Fibroblast of skin of right quadriceps (primary cell): Measurements from ENCODE around the gene RRAGD.

Experiments used
- DNase-seq: peaks from one replicate; pipeline ENCODE4 v3.0.0-alpha.2; 2013

Gene RRAGD

GRCh38 chr6:89412071-89413005 is at the start of gene RRAGD:
Gene RRAGD (minus strand): TSS chr6:89412273. CDS start chr6:89411993, 280 bp downstream.
- no peak for DNase-seq

- no peak for DNase-seq
These were observed 48.6 kb upstream of the RRAGD start for GRCh38 chr6:89460713-89461112.

GRCh38 chr6:89459501-89459900 is 47.4 kb upstream of the RRAGD start:
- no peak for DNase-seq

- no peak for DNase-seq
These were observed 46.6 kb upstream of the RRAGD start for GRCh38 chr6:89458704-89459103.

- no peak for DNase-seq
These were observed 42.2 kb upstream of the RRAGD start for GRCh38 chr6:89454300-89454699.

DNA sequence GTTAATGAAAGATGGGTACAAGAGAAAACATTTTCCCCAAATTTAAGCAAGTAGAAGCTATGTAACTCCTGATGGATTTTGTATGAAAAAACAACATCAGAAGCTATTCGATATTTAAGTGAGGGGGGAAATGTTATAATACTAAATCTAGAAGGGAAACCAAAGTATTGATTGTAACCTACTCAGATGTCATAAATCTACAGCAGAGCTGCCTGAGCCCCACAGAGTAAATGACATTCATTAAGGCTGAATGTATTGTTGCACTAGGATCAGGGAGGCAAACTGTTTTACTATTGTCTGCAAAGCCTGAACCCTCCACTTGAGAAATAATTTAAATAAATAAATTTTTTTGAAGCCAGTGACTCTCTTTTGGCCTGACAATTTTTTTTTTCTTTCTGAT is 40.2 kb upstream of the RRAGD start:
- DNase-seq = no peak

- DNase-seq = no peak
These were observed 37.1 kb upstream of the RRAGD start for GRCh38 chr6:89449193-89449592.

DNA sequence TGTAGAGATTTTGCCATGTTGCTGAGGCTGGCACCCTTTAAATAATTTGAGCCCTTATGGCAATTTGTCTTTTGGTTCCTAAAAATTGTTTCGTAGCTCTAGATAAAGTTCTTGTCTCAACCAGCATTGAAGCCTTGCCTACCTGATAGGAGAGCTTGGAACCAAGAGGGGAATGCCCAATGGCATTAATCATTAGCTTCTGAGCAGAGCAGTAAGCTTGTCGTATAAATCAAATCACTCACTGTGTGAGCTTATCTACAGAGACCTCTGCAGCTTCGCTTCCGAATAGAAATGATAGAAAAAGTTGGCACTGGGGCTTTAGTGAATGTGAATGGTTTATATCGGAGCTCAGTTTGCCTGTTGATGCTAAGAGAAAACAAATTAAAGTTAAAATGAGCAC is 31.6 kb upstream of the RRAGD start:
- DNase-seq = no peak

DNA sequence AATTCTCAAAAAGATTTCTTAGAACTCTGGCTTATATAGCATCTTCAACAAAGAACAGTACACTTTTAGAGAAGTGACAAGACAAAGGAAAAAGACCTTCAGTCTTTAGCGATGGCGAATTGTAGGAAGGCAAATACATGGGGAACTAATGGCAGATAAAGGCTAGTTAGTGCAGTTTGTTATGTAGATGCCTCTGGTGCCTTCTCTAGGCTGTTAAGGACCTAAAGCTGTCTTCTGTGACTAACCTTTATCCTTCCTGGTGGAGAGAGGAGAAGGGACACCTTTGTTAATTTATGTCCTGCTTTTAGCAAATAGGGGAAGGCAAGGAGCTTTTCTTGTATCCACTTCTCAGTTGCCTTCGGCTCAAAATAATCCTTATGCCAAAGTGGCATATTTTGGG is 28.1 kb upstream of the RRAGD start:
- no peak for DNase-seq

GRCh38 chr6:89439014-89439413 is 26.9 kb upstream of the RRAGD start:
- no peak for DNase-seq

GRCh38 chr6:89438248-89438647 is 26.2 kb upstream of the RRAGD start:
- DNase-seq = no peak

- DNase-seq = no peak
These were observed 24.2 kb upstream of the RRAGD start for GRCh38 chr6:89436226-89436625.

GRCh38 chr6:89434954-89435353 is 22.9 kb upstream of the RRAGD start:
- no peak for DNase-seq

- DNase-seq = no peak
These were observed 22.1 kb upstream of the RRAGD start for GRCh38 chr6:89434150-89434499.

DNA sequence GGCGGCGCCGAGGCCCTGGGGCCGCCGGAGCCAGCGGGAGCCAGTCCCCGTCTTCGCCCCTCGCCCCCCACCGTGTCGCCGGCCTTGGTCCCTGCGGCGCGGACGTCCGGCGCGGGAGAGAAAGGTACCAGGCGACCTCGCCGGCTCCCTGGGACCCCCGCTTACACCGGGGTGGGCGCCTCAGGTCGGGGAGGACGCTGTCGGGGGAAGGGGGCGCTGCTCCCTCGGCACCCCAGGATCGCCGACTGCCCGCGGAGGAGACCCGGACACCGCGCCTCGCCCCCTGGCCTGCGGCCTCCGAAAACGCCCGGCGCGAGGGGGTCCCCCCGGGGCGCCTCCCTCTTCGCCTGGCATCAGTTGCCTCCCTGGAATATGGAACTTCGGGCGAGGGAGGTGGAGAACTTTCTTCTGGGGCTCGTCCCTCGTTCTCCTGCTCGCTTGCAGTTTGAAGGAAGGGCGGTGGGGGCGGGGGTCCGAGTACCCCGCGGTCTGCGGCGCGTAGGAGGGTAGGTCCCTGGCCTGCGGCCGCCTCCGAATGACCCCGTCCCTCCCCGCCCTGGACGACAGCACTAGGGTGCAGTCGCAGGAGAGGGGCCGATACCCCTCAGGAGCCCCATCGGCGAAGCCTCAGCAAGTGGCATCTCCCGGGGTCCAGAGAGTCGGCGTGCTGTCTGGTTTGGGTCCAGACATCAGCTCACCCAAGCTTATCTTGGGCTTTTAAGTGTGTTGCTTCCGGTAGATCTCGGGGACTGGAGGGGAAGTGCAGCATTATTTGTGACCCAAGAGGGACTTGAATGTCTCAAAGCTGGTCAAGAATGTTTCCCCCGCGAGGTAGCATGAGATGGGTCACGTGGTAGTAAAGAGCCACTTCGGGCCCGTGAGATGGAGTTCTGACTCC is 21.4 kb upstream of the RRAGD start:
- DNase-seq = no peak

GRCh38 chr6:89432875-89433251 is 20.8 kb upstream of the RRAGD start, which contains the start of gene ANKRD6:
Gene ANKRD6 (plus strand): TSS chr6:89433152. CDS start chr6:89566977, 133,825 bp downstream.
- DNase-seq = peak; percentile 52

GRCh38 chr6:89430201-89430962 is 18.3 kb upstream of the RRAGD start:
- DNase-seq = no peak

DNA sequence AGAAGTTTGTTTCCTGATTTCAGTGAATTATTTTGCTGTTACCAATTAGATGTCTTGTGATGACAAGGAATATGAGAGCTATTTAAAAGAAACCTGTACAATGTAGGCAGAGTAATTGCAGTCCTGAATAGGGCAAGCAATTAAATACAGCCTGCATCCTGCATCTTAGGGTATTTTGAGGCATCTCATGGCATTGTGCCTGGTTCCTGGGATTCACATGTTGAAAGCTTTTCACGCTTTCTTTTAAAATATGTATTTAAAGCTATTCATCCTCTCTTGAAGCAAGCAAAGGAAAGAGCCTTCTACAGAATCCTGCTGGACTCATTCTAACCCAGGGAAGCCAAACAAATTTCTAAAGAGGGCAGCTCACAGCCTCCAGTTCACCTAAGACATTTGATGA is 4.7 kb upstream of the RRAGD start:
- DNase-seq = no peak

DNA sequence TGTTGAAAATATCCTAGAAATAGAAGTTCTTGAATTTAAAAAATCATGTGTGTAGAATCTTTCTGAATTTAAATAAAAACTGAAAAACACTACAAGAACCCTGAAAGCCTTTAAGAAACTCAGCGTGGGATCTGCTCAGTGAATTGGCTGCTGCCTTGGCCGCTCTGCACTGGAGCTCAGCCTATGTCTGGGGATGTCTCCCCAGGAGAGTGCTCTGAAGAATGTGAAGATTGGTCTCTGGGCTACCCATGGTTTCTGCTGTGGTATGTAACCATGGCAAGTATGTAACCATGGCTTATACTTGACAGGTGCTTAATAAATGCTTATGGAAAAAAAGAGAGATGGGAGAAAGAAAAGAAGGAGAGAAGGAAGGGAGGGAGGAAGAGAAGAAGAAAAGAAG is 3.1 kb upstream of the RRAGD start:
- no peak for DNase-seq

DNA sequence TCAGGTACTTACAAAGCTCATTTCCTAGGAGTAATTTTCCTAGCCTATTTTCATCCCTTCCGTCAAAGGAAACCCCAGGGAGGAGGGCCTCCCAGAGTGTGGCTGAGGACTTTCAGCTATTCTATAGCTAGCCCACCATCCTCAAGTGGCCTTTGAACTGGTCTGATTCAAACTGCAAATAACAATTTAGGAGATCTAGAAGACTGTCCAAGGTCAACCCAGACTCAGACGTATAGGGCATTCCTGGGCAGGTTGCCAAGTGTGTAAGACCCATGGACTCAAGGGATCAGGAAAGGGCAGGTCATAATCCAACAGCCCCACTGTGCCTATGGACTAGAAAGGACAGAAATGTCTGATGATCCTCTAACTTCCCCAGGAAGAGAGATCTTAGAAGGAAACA is 2.1 kb upstream of the RRAGD start:
- DNase-seq = no peak

- DNase-seq = no peak
These were observed 930 bp upstream of the RRAGD start for GRCh38 chr6:89413006-89413400.

GRCh38 chr6:89411145-89412070 is 665 bp downstream of the RRAGD start:
- no peak for DNase-seq
